ENCODE measurements around the gene NPFFR2.

DNA sequence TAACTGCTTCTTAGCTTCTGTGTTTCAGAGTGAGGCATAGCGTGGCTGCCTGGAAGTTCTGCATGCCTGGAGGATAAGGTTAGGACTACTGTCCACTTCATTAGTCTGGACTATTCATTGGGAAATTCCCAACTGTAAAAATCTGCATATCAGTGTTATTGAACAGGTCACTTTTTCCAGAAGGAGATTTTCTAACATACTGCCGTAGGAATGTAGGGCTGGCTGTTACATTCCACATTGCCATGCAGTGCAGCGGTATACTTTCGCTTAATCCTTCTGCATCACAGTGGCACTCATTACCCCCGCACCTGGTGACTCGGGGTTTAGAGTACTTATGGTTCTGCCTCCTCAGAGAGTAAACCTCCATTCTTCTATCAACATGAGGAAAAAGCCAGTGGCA, 104.6 kb downstream of the NPFFR2 start:
- TF ChIP-seq, protein P1, sequence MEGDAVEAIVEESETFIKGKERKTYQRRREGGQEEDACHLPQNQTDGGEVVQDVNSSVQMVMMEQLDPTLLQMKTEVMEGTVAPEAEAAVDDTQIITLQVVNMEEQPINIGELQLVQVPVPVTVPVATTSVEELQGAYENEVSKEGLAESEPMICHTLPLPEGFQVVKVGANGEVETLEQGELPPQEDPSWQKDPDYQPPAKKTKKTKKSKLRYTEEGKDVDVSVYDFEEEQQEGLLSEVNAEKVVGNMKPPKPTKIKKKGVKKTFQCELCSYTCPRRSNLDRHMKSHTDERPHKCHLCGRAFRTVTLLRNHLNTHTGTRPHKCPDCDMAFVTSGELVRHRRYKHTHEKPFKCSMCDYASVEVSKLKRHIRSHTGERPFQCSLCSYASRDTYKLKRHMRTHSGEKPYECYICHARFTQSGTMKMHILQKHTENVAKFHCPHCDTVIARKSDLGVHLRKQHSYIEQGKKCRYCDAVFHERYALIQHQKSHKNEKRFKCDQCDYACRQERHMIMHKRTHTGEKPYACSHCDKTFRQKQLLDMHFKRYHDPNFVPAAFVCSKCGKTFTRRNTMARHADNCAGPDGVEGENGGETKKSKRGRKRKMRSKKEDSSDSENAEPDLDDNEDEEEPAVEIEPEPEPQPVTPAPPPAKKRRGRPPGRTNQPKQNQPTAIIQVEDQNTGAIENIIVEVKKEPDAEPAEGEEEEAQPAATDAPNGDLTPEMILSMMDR (IDR thresholded peaks at IDR 0.05), result no peak
- TF ChIP-seq POLR2AphosphoS5 (IDR thresholded peaks at IDR 0.05), result no peak
- no peak for TF ChIP-seq POLR2A (IDR thresholded peaks at IDR 0.05)
